Measurements from ENCODE around the gene ELP6.
"Not testable (repeated sequence)": the region's sequence is repeated elsewhere in the genome, so short reads cannot be mapped to it uniquely, and the experiment has no call there.

ELP6 gene

DNA sequence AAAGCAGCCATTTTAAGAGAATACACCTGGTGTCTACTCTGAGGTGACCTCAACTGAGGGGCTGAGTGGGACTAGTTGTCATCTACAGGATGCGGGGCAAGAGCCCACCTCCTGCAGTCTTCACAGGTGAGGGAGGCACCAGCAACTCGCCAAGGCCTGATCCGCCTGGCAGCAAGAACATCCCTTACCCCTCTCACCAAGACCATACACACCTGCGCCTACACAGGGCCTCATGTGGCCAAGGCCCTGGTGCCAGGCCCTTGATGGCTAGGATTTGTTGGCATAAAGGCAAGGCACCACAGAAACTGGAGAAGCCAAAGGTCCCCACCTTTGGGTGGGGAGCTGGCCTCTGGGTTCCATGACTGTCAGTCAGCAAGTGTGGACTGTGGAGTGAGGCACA, 18.4 kb downstream of the ELP6 start:
- in situ Hi-C loops (cut with HindIII; ENCODE audit: low sequenced_read_pairs), result no loop called here
- TF ChIP-seq, protein P1, sequence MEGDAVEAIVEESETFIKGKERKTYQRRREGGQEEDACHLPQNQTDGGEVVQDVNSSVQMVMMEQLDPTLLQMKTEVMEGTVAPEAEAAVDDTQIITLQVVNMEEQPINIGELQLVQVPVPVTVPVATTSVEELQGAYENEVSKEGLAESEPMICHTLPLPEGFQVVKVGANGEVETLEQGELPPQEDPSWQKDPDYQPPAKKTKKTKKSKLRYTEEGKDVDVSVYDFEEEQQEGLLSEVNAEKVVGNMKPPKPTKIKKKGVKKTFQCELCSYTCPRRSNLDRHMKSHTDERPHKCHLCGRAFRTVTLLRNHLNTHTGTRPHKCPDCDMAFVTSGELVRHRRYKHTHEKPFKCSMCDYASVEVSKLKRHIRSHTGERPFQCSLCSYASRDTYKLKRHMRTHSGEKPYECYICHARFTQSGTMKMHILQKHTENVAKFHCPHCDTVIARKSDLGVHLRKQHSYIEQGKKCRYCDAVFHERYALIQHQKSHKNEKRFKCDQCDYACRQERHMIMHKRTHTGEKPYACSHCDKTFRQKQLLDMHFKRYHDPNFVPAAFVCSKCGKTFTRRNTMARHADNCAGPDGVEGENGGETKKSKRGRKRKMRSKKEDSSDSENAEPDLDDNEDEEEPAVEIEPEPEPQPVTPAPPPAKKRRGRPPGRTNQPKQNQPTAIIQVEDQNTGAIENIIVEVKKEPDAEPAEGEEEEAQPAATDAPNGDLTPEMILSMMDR (IDR thresholded peaks at IDR 0.05; ENCODE audit: low read depth, low read length, missing control alignments), result no peak
- no peak overlapping the region for H3K4me3 ChIP-seq (ENCODE audit: low read depth, low read length)
- no peak for DNase-seq (ENCODE audit: low read depth)

DNA sequence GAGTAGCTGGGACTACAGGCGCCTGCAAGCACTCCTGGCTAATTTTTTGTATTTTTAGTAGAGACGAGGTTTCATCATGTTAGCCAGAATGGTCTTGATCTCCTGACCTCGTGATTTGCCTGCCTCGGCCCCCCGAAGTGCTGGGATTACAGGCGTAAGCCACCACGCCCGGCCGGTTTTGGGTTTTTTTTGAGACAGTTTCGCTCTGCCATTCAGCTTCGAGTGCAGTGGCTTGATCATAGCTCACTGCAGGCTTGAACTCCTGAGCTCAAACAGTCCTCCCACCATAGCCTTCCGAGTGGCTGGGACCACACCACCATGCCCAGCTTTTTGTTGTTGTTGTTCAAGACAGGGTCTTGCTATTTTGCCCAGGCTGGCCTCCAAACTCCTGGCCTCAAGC, 21.7 kb downstream of the ELP6 start:
- in situ Hi-C loops (cut with HindIII; ENCODE audit: low sequenced_read_pairs), result no loop called here
- H3K4me3 ChIP-seq (ENCODE audit: low read depth, low read length), result no peak overlapping the region
- no peak for DNase-seq (ENCODE audit: low read depth)
- TF ChIP-seq, protein P1 (IDR thresholded peaks at IDR 0.05; ENCODE audit: low read depth, low read length, missing control alignments), result no peak

DNA sequence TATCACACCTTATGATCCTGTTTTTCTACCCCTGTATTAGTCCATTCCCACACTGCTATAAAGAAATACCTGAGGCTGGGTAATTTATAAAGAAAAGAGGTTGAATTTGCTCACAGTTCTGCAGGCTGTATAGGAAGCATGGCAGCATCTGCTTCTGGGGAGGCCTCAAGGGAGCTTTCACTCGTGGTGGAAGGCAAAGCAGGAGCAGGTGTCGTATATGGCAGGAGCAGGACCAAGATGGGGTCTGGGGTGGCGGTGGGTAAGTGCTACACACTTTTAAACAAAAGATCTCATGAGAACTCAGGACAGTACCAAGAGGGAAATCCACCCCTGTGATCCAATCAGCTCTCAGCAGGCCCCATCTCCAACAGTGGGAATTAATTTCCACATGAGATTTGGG, 22.3 kb downstream of the ELP6 start:
- in situ Hi-C loops (cut with HindIII; ENCODE audit: low sequenced_read_pairs), result no loop called here
- TF ChIP-seq, protein P1 (IDR thresholded peaks at IDR 0.05; ENCODE audit: low read depth, low read length, missing control alignments), result no peak
- H3K4me3 ChIP-seq (ENCODE audit: low read depth, low read length), result no peak overlapping the region
- DNase-seq (ENCODE audit: low read depth), result no peak

DNA sequence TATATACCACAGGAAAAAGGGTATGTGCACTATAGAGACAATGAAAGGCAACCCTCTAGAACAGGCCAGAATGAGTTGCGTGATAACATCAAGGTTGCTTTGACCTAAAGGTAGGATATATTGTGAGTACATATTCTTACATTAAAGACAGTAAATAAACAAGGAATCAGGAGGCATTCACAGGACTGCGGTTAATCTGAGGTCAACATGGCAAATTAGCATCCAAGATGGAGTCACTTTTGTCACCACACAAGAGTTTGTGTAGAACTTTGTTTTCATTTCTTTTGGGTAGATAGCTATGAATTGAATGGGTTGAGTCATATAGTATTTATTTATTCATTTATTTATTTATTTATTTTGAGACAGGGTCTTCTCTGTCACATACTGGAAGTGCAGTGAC, 26.2 kb downstream of the ELP6 start:
- H3K4me3 ChIP-seq (ENCODE audit: low read depth, low read length), result no peak overlapping the region
- no peak for DNase-seq (ENCODE audit: low read depth)
- TF ChIP-seq, protein P1 (IDR thresholded peaks at IDR 0.05; ENCODE audit: low read depth, low read length, missing control alignments), result no peak
- in situ Hi-C loops (cut with HindIII; ENCODE audit: low sequenced_read_pairs), result no loop called here

DNA sequence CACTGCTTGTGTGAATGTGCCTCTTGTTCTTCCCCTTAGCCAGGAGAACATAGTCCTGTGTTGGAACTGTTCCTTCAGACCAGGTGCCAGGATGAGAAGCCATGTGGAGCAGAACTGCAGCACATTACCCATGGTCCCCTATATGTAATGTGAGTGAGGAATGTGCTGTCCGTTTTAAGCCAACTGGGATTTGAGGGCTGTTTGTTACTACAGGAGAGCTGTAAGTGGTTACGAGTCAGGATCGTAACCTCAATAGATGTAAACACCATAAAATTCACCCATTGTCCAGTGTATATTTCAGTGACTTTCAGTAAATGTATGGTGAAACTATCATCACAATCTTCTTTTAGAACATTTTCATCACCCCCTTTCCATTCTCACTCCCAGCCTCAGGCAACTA, 27.7 kb downstream of the ELP6 start:
- H3K4me3 ChIP-seq (ENCODE audit: low read depth, low read length), result no peak overlapping the region
- TF ChIP-seq, protein P1 (IDR thresholded peaks at IDR 0.05; ENCODE audit: low read depth, low read length, missing control alignments), result no peak
- in situ Hi-C loops (cut with HindIII; ENCODE audit: low sequenced_read_pairs), result no loop called here
- no peak for DNase-seq (ENCODE audit: low read depth)

DNA sequence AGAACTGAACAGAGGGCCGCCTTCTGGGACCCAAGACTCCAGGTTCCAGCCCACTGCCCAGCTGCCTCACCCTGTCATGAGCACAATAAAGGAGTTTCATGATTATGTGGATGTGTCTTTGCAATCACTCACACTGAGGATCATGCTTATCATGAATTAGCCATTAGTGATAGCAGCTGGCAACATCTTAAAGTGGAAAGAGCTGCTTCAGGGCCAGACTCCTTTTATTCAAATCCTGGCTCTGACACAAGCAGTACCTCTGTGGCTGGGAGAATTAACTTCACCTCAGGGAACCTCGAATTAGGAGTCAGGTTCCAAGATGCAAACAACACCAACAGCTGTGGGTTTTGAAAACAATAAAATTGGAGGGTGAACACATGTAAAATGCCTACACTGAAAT, 31.1 kb downstream of the ELP6 start:
- no peak for DNase-seq (ENCODE audit: low read depth)
- H3K4me3 ChIP-seq (ENCODE audit: low read depth, low read length), result no peak overlapping the region
- TF ChIP-seq, protein P1 (IDR thresholded peaks at IDR 0.05; ENCODE audit: low read depth, low read length, missing control alignments), result no peak
- in situ Hi-C loops (cut with HindIII; ENCODE audit: low sequenced_read_pairs), result no loop called here

DNA sequence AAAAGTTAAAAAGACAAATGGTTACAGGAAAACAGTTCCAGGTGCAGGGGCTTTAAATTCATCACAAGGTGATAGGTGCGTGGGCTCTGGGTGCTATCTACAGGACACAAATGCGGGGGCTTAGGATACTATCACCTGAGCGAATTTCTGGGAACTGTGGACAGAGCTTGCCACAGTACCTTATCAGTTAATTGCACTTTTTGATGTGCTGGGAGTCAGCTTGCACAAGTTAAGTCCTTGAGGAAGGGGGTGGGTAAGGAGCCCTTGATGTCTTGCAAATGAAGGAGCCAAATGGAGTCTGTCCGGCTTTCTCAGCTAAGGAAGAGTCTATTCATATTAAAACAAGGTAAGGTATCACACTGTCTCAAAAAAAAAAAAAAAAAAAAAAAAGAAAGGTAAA, 31.7 kb downstream of the ELP6 start:
- H3K4me3 ChIP-seq (ENCODE audit: low read depth, low read length); in situ Hi-C loops (cut with HindIII; ENCODE audit: low sequenced_read_pairs); DNase-seq (ENCODE audit: low read depth): not testable (repeated sequence)

DNA sequence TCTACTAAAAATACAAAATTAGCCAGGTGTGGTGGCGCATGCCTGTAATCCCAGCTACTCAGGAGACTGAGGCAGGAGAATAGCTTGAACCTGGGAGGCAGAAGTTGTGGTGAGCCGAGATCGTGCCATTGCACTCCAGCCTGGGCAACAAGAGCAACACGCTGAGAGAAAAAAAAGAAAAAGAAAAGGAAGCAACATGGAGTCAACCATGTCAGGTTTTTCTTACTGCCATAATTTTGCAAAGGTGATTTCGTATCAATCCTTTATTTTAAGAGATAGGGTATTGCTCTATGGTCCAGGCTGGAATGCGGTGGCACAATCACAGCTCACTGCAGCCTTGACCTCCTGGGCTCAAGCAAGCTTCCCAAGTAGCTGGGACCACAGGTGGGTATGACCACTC, 33.2 kb downstream of the ELP6 start:
- H3K4me3 ChIP-seq (ENCODE audit: low read depth, low read length); DNase-seq (ENCODE audit: low read depth); in situ Hi-C loops (cut with HindIII; ENCODE audit: low sequenced_read_pairs): not testable (repeated sequence)
